Measurements from ENCODE around the gene ALDH1A2.
"Not testable (repeated sequence)": the region's sequence is repeated elsewhere in the genome, so short reads cannot be mapped to it uniquely, and the experiment has no call there.

ALDH1A2 gene

DNA sequence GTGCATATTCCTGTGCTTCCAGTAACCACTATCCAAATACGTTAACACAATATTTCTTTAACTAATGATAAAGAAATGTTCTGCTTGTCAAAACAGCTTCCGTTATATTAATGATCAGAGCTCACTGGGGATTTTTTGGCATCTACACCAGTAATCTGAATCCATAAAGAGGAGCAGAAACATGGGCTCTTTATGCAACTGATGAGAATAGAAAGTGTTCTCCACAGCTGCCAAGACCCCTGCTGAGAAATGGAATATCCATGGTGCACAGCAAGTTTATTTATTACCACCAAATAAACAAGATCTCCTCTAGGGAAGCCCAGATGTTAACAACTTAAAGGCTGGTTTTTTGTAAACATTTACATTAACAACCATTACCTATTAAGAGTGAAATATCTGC lies 54.5 kb downstream of the ALDH1A2 start:
- DNase-seq (ENCODE audit: low read depth) = no peak
- H3K4me3 ChIP-seq (ENCODE audit: control insufficient read depth, low read depth, low read length) = no peak overlapping the region
- no peak for TF ChIP-seq CTCF (IDR thresholded peaks at IDR 0.05; ENCODE audit: control insufficient read depth, insufficient read depth, low read depth, low read length, missing control alignments)

DNA sequence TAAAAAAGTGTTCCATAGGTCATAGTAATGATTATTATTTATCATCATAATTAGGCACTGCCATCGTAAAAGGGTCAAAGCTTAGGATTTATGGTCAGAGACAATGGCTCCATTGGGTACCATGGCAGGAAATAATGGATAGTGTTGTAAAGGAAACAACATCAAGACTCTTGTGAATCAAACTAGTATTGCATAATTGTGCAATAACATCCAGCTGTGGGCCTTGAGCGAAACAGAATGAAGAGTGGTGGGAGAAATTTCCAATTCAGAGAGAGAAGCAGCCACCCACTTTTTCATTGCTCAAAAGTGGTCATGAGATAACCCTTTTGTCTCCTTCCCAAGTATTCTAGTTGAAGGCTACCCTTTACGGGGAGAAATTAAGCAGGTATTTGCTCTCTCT lies 61.7 kb downstream of the ALDH1A2 start:
- no peak for DNase-seq (ENCODE audit: low read depth)
- no peak for TF ChIP-seq CTCF (IDR thresholded peaks at IDR 0.05; ENCODE audit: control insufficient read depth, insufficient read depth, low read depth, low read length, missing control alignments)
- no peak overlapping the region for H3K4me3 ChIP-seq (ENCODE audit: control insufficient read depth, low read depth, low read length)

GRCh38 chr15:58002338-58003126 lies 63.0 kb downstream of the ALDH1A2 start:
- no peak for TF ChIP-seq CTCF (IDR thresholded peaks at IDR 0.05; ENCODE audit: control insufficient read depth, insufficient read depth, low read depth, low read length, missing control alignments)
- DNase-seq (ENCODE audit: low read depth) = no peak

GRCh38 chr15:57999699-58000098 lies 65.8 kb downstream of the ALDH1A2 start:
- not testable (repeated sequence) for DNase-seq (ENCODE audit: low read depth); H3K4me3 ChIP-seq (ENCODE audit: control insufficient read depth, low read depth, low read length)

More at GRCh38 chr15:58002338-58003126, 63.0 kb downstream of the ALDH1A2 start:
- H3K4me3 ChIP-seq (ENCODE audit: control insufficient read depth, low read depth, low read length) = no peak overlapping the region

DNA sequence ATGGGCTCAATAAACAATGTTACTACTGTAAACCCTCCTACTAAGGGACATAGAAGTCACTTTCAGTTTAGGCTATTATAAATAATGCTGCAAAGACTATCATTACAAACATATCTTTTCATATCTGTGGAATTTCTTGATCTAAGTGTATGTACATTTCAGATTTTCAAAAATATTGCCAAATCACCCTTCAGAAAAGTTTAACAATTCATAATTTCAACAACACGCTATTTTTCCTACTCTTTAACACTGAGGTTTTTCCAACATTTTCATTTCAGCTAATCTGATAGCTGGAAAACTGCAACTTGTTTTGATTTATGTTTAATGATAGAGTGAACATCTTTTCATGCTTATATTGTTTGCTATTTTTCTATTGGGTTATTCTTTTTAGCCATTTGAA lies 69.0 kb downstream of the ALDH1A2 start:
- no peak for TF ChIP-seq CTCF (IDR thresholded peaks at IDR 0.05; ENCODE audit: control insufficient read depth, insufficient read depth, low read depth, low read length, missing control alignments)
- no peak for DNase-seq (ENCODE audit: low read depth)

GRCh38 chr15:57994221-57995049 lies 71.1 kb downstream of the ALDH1A2 start:
- no peak for TF ChIP-seq CTCF (IDR thresholded peaks at IDR 0.05; ENCODE audit: control insufficient read depth, insufficient read depth, low read depth, low read length, missing control alignments)
- no peak overlapping the region for H3K4me3 ChIP-seq (ENCODE audit: control insufficient read depth, low read depth, low read length)
- DNase-seq (ENCODE audit: low read depth) = no peak

More for the DNA sequence above, 69.0 kb downstream of the ALDH1A2 start:
- H3K4me3 ChIP-seq (ENCODE audit: control insufficient read depth, low read depth, low read length) = no peak overlapping the region
